Liver (tissue), 3 donors: Measurements from ENCODE around the gene MRPL42.

Experiments used
- SP1 ChIP-seq: IDR thresholded peaks from 2 replicates; pipeline ENCODE4 v1.6.1; 2018; ENCODE audit warnings: antibody characterized with exemption, mild to moderate bottlenecking
- ZBTB33 ChIP-seq: IDR thresholded peaks from 2 replicates; pipeline ENCODE4 v1.6.1; 2016; ENCODE audit warnings: antibody characterized with exemption
- TF ChIP-seq, protein P1 (sequence below): fragments of 150-350 bp; IDR thresholded peaks from 2 replicates; pipeline ENCODE4 v1.5.1; 2017; ENCODE audit warnings: improper control_type of control experiment, low read depth, low read length; ENCODE audit not compliant: missing input control
- donor health status: healthy.
- donor health status: healthy.

DNA sequence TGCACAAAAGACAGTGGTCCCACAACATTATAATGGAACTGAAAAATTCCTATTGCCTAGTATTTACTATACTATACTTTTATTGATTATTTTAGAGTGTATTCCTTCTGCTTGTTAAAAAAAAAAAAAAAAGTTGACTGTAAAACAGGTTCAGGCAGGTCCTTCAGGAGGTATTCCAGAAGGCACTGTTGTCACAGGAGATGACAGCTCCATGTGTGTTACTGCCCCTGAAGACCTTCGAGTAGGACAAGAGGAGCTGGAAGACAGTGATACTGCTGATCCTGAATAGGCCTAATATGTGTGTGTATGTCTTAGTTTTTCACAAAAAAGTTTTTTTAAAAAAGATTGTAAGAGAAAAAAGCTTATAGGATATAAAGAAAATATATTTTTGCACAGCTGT is 37.9 kb upstream of the MRPL42 start:
- no peak for TF ChIP-seq SP1
- TF ChIP-seq, protein P1, sequence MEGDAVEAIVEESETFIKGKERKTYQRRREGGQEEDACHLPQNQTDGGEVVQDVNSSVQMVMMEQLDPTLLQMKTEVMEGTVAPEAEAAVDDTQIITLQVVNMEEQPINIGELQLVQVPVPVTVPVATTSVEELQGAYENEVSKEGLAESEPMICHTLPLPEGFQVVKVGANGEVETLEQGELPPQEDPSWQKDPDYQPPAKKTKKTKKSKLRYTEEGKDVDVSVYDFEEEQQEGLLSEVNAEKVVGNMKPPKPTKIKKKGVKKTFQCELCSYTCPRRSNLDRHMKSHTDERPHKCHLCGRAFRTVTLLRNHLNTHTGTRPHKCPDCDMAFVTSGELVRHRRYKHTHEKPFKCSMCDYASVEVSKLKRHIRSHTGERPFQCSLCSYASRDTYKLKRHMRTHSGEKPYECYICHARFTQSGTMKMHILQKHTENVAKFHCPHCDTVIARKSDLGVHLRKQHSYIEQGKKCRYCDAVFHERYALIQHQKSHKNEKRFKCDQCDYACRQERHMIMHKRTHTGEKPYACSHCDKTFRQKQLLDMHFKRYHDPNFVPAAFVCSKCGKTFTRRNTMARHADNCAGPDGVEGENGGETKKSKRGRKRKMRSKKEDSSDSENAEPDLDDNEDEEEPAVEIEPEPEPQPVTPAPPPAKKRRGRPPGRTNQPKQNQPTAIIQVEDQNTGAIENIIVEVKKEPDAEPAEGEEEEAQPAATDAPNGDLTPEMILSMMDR = no peak
- TF ChIP-seq ZBTB33 = no peak
